A673 (cell line): Measurements from ENCODE around the gene LARP4B. TPM values are rescaled to one million over a fixed set of nuclear protein-coding genes. Genes with fewer than 3 reads are reported as not detected.

Source experiments
- BruUV-seq: library from RNA; stranded (reverse); fragments of 400-500 nt; replicated peaks from 2 replicates; lab custom pipeline; 2021; lab: Mats Ljungman, UMichigan
- CTCF ChIA-PET: fragments of 300-600 bp; sonication (Branson Sonifier 250); formaldehyde crosslinking; loops from one replicate; lab custom pipeline; 2022; ENCODE audit warnings: antibody characterized with exemption; lab: Charles Lee
- POLR2A ChIA-PET: fragments of 300-600 bp; sonication (Branson Sonifier 250); formaldehyde crosslinking; loops from one replicate; lab custom pipeline; 2022; ENCODE audit warnings: antibody characterized with exemption; ENCODE audit not compliant: low non-redundant PET; lab: Charles Lee
- DNase-seq: peaks from one replicate; pipeline ENCODE4 v3.0.0-alpha.2; 2015; ENCODE audit warnings: low spot score
- H3K27ac ChIP-seq: fragments of 200-600 bp; sonication (generic); 2 replicates; pipeline ENCODE4 v1.5.1; 2016; ENCODE audit warnings: mixed run types, low read depth, mild to moderate bottlenecking, mixed read lengths, antibody characterized with exemption, low read length; ENCODE audit not compliant: poor library complexity, severe bottlenecking
- H3K27me3 ChIP-seq: fragments of 200-600 bp; sonication (generic); replicated peaks from 2 replicates; pipeline ENCODE4 v1.6.1; 2017; ENCODE audit warnings: mixed run types, low read depth, mild to moderate bottlenecking, mixed read lengths, antibody characterized with exemption, low read length; ENCODE audit not compliant: insufficient read depth, poor library complexity
- H3K36me3 ChIP-seq: fragments of 200-600 bp; sonication (generic); 2 replicates; pipeline ENCODE4 v1.6.1; 2016; ENCODE audit warnings: mixed run types, mild to moderate bottlenecking, mixed read lengths, antibody characterized with exemption, low read length; ENCODE audit not compliant: insufficient read depth, poor library complexity, severe bottlenecking
- H3K4me1 ChIP-seq: fragments of 200-600 bp; sonication (generic); 2 replicates; pipeline ENCODE4 v1.6.1; 2017; ENCODE audit warnings: mixed run types, mild to moderate bottlenecking, mixed read lengths, antibody characterized with exemption, low read length; ENCODE audit not compliant: insufficient read depth, poor library complexity, severe bottlenecking
- H3K4me3 ChIP-seq: fragments of 200-600 bp; sonication (generic); 2 replicates; pipeline ENCODE4 v1.5.1; 2016; ENCODE audit warnings: low read depth, mixed run types, mild to moderate bottlenecking, mixed read lengths, low read length; ENCODE audit not compliant: poor library complexity, severe bottlenecking
- H3K9me3 ChIP-seq: fragments of 200-600 bp; sonication (generic); 2 replicates; pipeline ENCODE4 v1.6.1; 2016; ENCODE audit warnings: mixed run types, low read depth, mild to moderate bottlenecking, mixed read lengths, antibody characterized with exemption, low read length; ENCODE audit not compliant: poor library complexity, severe bottlenecking
- CTCF ChIP-seq: fragments of 300-800, 200-600 bp; sonication (generic); conservative IDR thresholded peaks from 2 replicates; pipeline ENCODE4 v1.5.1; 2017; ENCODE audit warnings: low read depth, mild to moderate bottlenecking, antibody characterized with exemption, low read length, moderate library complexity, mixed read lengths
- EZH2 ChIP-seq: fragments of 200-600 bp; sonication (generic); IDR thresholded peaks from 2 replicates; pipeline ENCODE4 v1.6.1; 2017; ENCODE audit warnings: borderline replicate concordance, low read depth, mild to moderate bottlenecking, mixed read lengths, antibody characterized with exemption, low read length; ENCODE audit not compliant: poor library complexity, severe bottlenecking
- intact Hi-C: fragments of 100-400 bp; cut with micrococcal nuclease; formaldehyde crosslinking; loops from one replicate; pipeline ENCODE4 v1.10.0; 2022; ENCODE audit not compliant: unreplicated experiment
- total RNA-seq: library from RNA; stranded (reverse); gene quantifications from 2 replicates; pipeline ENCODE4 v1.2.3, GENCODE V29; 2021

LARP4B gene
- total RNA-seq, 1 experiment from 2014 or later = 101 TPM

DNA sequence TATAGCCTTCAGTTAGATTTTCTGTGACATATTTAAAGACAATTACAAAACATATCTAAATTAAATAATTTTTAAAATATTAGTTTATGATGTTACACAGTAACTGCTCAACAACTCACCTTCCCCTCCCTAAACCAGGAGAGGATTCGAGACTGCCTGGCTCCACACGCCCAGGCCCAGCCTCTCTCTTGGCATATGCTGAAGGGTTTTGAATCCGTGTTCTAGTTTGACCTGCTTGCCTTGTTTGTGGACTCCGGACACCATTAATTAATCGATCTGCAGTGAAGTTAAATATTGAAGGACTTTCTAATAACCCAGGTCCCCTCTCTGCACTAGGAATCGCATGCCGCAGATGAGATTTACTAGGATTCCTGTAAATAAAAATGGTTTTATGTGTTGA, 106.6 kb downstream of the LARP4B start:
- TF ChIP-seq EZH2 (no peak), CTCF (no peak)
- CTCF ChIA-PET = no interaction called here
- POLR2A ChIA-PET = no interaction called here
- DNase-seq = no peak
- H3K27me3 ChIP-seq = no peaks in the 10 kb centered on the region
- H3K36me3 ChIP-seq = peaks cover 68% of the 10 kb centered on the region
- no peaks in the 10 kb centered on the region for H3K9me3 ChIP-seq
- BruUV-seq = no TSS peak
- no peak overlapping the region for H3K27ac ChIP-seq
- H3K4me1 ChIP-seq = no peaks in the 10 kb centered on the region
- intact Hi-C loops = no loop called here
- no peak overlapping the region for H3K4me3 ChIP-seq

DNA sequence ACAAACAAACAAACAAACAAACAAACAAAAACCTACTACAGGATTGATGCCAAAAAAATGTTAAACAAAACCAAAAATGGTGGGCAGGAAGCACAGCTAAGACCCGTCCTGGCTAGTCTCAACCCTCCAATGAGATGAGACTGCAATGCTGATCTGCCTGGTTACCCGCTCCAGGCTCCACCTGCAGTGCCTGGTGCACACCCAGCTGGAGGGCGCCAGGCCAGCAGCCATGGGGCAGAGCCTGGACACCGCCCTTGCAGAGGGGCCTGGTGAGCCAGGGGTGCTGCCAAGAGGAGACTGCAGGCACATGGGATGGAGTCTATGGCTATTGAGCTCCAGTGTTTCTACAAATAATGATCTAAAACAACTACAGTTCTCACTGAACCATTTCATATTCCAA, 107.0 kb downstream of the LARP4B start:
- CTCF ChIA-PET = no interaction called here

DNA sequence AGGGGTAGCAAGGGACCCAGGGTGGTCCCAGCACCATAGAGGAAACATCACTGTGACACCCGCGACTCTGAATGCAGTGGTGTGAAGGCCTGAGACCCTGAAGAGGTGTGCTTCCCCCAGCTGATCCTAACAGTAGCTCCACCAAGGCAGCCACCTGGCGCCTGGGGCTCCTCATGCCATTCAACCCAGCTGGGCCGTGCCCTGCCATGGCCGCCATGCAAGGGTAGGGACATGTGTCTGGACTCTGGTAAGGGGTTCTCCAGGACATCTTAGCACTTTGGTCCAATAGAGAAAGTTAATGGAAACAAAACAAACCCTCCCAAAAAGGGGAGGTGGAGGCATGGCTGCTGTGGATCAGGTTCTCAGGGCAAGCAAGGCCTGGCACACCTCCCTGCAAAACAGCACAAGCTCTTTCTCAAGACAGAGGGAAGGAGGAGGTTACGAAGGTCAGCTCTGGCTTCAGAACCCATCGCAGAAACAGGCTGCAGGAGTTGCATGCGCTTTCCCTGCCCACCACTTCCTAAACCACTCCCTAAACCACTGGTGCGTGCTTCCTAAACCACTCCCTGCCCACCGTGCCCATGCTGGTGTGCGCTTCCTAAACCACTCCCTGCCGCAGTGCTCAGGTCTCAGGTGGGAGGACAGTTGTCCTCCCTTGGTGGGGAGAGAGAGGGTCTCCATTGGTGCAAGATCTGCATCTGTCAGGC, 108.7 kb downstream of the LARP4B start:
- no peak overlapping the region for H3K27ac ChIP-seq
- H3K4me3 ChIP-seq = no peak overlapping the region
- no peaks in the 10 kb centered on the region for H3K27me3 ChIP-seq
- ChIA-PET CTCF (no interaction called here), POLR2A (no interaction called here)
- no peaks in the 10 kb centered on the region for H3K9me3 ChIP-seq
- no peaks in the 10 kb centered on the region for H3K4me1 ChIP-seq
- DNase-seq = no peak
- H3K36me3 ChIP-seq = peaks cover 64% of the 10 kb centered on the region
- no TSS peak for BruUV-seq
- intact Hi-C loops = no loop called here
- TF ChIP-seq CTCF = no peak
- no peak for TF ChIP-seq EZH2

More for the DNA sequence above, 107.0 kb downstream of the LARP4B start:
- Histone ChIP-seq H3K4me1 (no peaks in the 10 kb centered on the region), H3K4me3 (no peak overlapping the region), H3K9me3 (no peaks in the 10 kb centered on the region), H3K36me3 (peaks cover 65% of the 10 kb centered on the region), H3K27me3 (no peaks in the 10 kb centered on the region), H3K27ac (no peak overlapping the region)
- BruUV-seq = no TSS peak
- intact Hi-C loops = no loop called here
- POLR2A ChIA-PET = no interaction called here
- no peak for DNase-seq
- TF ChIP-seq CTCF = no peak
- TF ChIP-seq EZH2 = no peak
